NCI-H2029 treated with DMSO at 0.1 percent for 48 hours (cell line): ENCODE data around the gene C5orf58.

Experiments
- DNase-seq: peaks from one replicate; lab custom pipeline; 2025; lab: John Stamatoyannopoulos, UW

C5orf58 gene

GRCh38 chr5:170256571-170256970 lies 23.8 kb downstream of the C5orf58 start:
- DNase-seq = no peak

GRCh38 chr5:170257370-170257769 lies 24.6 kb downstream of the C5orf58 start:
- no peak for DNase-seq

- no peak for DNase-seq
Measured at GRCh38 chr5:170261528-170262043, 28.8 kb downstream of the C5orf58 start.

GRCh38 chr5:170262061-170263045 lies 29.6 kb downstream of the C5orf58 start:
- DNase-seq = no peak

GRCh38 chr5:170263906-170264305 lies 31.1 kb downstream of the C5orf58 start:
- DNase-seq = no peak

- no peak for DNase-seq
Measured at GRCh38 chr5:170265522-170265921, 32.7 kb downstream of the C5orf58 start.

- DNase-seq = no peak
Measured at GRCh38 chr5:170266570-170267381, 34.0 kb downstream of the C5orf58 start.

- peak; percentile 34 for DNase-seq
Measured at GRCh38 chr5:170267431-170268152, 34.8 kb downstream of the C5orf58 start.

- no peak for DNase-seq
Measured at GRCh38 chr5:170268153-170268689, 35.4 kb downstream of the C5orf58 start.

- no peak for DNase-seq
Measured at GRCh38 chr5:170268884-170269283, 36.1 kb downstream of the C5orf58 start.

GRCh38 chr5:170269579-170269978 lies 36.8 kb downstream of the C5orf58 start:
- no peak for DNase-seq

- no peak for DNase-seq
Measured at GRCh38 chr5:170270293-170271069, 37.7 kb downstream of the C5orf58 start.

GRCh38 chr5:170273968-170274710 lies 41.4 kb downstream of the C5orf58 start:
- DNase-seq = peak; percentile 82

- DNase-seq = no peak
Measured at GRCh38 chr5:170275376-170275994, 42.7 kb downstream of the C5orf58 start.

- no peak for DNase-seq
Measured at GRCh38 chr5:170276140-170276539, 43.4 kb downstream of the C5orf58 start.

GRCh38 chr5:170277867-170278281 lies 45.1 kb downstream of the C5orf58 start:
- DNase-seq = peak; percentile 40

GRCh38 chr5:170278611-170279458 lies 46.0 kb downstream of the C5orf58 start:
- DNase-seq = no peak

GRCh38 chr5:170279459-170279817 lies 46.7 kb downstream of the C5orf58 start:
- no peak for DNase-seq

- DNase-seq = no peak
Measured at GRCh38 chr5:170280011-170280493, 47.3 kb downstream of the C5orf58 start.
